ENCODE data around the gene GTPBP3.
"Not testable (repeated sequence)": the region's sequence is repeated elsewhere in the genome, so short reads cannot be mapped to it uniquely, and the experiment has no call there.

Gene GTPBP3

GRCh38 chr19:17346109-17346671 is 8.8 kb downstream of the GTPBP3 start:
- peak; percentile 49 for DNase-seq (ENCODE audit: low read depth)

DNA sequence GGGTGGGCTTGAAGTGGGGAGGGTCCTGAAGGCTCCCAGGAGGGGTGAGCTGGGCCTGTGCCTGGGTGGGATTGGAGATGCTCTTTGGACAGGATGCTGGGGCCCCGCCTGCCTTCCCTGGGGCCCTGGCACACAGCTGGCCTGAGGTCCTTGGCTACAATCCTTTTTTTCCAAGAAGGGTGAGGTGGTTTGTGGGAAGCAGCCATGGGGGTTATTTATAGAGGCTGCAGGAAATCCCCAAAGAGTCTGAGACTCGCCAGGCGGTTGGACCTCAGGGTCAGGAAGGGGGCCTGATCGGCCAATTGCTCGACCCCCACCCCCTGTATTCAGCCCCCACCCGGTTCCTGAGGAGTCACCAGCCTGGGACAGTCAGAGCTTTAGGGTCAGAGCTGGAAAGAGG is 10.0 kb downstream of the GTPBP3 start:
- no peak for DNase-seq (ENCODE audit: low read depth)

DNA sequence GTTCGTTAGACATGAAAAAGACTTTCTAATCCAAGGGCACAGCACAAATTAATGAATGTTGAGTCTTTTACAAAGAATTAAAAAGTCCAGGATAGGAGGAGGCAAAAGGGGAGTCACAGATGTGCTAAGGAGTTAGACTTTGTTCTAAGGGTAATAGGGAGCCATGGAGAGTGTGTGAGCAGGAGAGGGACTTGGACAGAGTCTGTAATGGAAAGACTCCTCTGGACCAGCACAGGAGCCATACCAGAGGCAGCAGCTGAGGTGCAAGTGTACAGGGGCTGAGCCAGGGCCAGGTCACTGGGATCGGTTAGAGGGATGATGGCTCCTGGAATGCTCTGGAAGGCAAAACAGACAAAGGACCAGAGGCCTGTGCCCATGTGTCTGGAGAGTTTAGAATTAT is 10.5 kb downstream of the GTPBP3 start:
- DNase-seq (ENCODE audit: low read depth): no peak

DNA sequence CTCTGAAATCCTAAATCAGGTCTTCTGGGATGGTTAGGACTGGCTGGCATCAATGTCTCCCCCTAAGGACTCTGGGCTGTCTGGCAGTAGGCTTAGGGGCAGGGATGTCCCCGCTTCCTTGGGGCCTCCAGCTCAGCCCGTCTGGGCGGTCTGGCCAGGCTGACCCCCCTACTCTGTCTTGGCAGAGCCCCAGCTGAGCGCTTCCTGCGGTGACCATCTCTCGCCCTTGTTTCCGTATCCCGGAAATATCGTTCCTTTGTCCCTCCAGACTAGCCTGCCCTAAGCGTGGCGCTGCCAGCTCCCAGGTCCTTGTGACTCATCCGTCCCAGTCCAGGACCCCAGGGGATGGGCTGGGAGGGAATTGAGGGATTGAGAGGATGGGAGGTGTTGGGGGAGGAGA is 11.3 kb downstream of the GTPBP3 start:
- no peak for DNase-seq (ENCODE audit: low read depth)

DNA sequence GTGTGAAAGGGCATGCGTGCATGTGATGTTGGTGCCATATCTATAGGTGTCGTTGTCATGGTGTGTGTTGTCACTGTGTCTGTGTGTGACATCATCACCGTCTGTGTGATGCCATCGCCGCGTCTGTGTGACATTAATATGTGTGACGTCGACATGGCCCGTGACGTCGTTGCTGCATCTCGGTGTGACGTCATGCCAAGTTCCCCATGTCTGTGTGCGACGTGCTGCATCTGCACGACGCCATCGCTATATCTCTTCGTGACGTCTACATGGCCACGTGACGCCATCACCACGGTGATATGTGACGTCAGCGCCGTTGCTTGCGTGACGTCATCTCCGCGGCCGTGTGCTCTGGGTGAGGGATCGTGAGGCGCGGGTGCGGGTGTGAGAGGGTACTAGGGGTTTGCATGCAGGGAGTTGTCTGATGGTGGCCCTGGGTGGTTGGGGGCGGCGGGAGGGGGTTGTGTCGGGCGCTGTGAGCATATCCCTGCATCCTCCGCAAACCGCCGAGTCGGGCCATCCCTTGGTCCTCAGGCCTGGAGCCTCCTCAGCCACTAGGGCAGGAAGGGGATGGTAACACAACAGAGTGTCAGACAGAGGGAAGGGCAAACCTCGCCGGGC is 14.6 kb downstream of the GTPBP3 start:
- no peak for DNase-seq (ENCODE audit: low read depth)

DNA sequence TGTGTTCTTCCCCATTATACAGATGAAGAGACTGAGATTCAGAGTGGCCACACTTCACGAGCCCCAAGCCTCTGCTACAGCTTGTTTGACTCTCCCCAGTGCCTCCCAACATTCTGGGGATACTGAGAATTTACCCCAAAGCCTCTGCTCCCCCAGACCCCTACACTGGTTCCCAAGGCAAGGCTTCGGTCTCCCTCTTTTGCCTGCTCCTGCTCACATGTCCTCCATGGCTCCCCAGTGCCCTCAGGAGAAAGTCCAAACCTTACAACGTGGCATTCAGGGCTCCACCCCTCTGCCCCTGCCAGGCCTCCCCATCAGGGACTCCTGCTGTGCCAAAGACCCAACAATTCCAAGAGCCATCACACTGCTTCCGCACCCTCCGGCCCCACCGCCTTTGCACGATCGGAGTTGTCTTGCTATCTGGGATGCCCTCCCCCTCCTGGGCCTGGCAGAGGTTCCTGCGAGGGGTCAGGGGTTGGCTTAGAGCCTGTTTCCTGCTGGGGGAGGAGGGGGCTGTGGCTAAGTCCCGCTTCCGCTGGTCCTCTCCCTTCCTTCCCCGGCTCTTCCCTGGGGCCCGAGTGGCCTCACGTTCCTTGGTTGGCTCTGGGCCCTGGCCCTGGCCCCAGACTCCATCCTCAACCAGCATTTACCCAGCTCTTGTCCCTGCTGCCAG is 15.4 kb downstream of the GTPBP3 start:
- no peak for DNase-seq (ENCODE audit: low read depth)

DNA sequence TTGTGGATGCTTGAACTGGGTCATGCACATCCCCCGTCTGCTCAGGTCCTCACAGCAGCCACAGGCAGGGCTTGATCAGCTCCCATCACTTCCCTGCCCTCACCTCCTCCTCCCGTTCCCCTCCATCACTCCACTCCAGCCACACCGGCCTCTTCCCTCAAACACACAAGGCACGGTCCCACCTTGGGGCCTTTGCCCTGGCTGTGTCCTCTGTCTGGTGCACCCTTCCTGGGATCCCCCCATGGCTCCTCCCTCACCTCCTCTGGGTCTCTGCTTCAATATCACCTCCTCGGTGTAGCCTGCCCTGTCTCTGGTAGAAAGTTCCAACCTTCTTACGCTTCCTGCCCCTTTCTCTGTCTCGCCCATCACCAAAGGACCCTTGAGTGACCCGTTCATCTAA is 16.0 kb downstream of the GTPBP3 start:
- DNase-seq (ENCODE audit: low read depth): no peak

DNA sequence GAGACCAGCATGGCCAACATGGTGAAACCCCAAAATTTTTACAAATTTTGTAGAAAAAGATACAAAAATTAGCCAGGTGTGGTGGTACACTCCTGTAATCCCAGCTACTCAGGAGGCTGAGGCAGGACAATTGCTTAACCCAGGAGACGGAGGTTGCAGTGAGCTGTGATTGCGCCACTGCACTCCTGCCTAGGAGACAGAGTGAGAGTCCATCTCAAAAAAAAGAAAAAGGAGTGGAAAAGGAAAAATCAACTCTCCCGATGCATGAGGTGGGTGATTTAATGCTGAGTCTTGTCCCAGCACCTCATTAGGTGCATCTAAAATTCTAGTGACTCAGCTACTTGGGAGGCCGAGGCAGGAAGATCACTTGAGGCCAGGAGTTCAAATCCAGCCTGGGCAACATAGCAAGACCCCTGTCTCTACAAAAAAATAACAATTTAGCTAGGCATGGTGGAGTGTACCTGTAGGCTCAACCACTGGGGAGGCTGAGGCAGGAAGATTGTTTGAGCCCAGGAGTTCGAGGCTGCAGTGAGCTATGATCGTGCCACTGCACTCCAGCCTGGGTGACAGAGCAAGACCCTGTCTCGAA is 19.8 kb downstream of the GTPBP3 start:
- DNase-seq (ENCODE audit: low read depth): no peak

- no peak for DNase-seq (ENCODE audit: low read depth)
These were observed 20.4 kb downstream of the GTPBP3 start for GRCh38 chr19:17357724-17358123.

GRCh38 chr19:17358395-17358794 is 21.0 kb downstream of the GTPBP3 start:
- DNase-seq (ENCODE audit: low read depth): no peak

GRCh38 chr19:17359905-17360800 is 22.8 kb downstream of the GTPBP3 start:
- DNase-seq (ENCODE audit: low read depth): no peak

DNA sequence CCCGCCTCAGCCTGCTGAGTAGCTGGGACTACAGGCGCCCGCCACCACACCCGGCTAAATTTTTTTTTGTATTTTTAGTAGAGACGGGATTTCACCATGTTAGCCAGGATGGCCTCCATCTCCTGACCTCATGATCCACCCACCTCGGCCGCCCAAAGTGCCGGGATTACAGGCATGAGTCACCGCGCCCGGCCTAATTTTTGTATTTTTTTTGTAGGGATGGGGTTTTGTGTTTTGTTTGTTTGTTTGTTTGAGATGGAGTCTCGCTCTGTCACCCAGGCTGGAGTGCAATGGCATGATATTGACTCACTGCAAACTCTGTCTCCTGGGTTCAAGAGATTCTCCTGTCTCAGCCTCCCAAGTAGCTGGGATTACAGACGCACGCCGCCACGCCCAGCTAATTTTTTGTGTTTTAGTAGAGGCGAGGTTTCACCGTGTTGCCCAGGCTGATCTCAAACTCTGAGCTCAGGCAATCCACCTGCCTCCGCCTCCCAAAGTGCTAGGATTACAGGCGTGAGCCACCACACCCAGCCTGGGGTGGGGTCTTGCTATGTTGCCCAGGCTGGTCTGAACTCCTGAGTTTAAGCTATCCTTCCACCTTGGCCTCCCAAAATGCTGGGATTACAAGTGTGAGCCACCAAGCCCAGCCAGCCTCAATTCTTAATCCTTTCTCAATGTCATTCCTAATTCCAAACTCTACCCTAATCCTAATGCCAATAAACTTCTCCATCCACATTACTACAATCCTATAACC is 26.7 kb downstream of the GTPBP3 start:
- not testable (repeated sequence) for DNase-seq (ENCODE audit: low read depth)

DNA sequence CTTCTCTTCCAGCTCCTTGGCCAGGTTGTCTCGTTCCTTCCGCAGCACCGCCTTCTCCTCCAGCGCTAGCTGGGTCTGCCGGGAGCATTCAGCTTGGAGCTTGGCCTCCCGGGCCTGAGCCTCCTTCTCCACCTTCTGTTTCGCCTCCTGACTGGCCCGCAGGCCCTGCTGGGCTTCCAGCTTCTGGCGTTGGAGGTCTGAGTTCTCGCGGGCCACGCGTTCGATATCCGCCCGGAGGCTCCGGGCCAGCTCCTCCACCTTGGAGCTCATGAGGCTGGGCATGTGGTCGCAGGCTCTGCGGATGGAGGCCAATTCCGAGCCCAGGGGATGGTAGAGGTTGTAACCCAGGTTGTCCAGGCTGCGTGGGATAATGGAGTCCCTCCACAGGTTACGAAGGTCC is 28.0 kb downstream of the GTPBP3 start:
- DNase-seq (ENCODE audit: low read depth): no peak

DNA sequence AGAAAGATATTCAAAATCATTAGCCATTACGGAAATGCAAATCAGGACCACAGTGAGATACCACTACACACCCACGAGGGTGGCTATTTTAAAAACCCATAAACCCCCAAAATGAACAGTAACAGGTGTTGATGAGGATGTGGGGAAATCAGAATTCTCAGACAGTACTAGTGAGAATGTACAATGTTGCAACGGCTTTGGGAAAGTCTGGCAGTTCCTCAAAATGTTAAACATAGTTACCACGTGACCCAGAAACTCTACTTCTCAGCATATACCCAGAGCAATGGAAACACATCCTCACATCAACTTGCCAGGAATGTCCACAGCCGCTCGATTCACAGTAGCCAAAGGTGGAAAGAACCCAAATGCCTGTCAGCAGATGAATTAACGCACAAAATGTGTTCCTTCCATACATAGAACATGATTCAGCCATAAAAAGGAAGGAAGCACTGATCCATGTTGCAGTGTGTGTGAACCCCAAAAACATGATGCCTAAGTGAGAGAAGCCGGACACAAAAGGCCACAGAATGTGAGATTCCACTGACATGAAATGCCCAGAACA is 32.8 kb downstream of the GTPBP3 start:
- peak; percentile 55 for DNase-seq (ENCODE audit: low read depth)

GRCh38 chr19:17376935-17377600 is 39.7 kb downstream of the GTPBP3 start, which contains the start of gene PLVAP:
TSS of gene PLVAP (minus strand) at chr19:17377342. CDS start at chr19:17377288, 54 bp downstream.
- no peak for DNase-seq (ENCODE audit: low read depth)

GRCh38 chr19:17378271-17378670 is 40.9 kb downstream of the GTPBP3 start:
- DNase-seq (ENCODE audit: low read depth): no peak

GRCh38 chr19:17379221-17379631 is 41.9 kb downstream of the GTPBP3 start:
- no peak for DNase-seq (ENCODE audit: low read depth)

DNA sequence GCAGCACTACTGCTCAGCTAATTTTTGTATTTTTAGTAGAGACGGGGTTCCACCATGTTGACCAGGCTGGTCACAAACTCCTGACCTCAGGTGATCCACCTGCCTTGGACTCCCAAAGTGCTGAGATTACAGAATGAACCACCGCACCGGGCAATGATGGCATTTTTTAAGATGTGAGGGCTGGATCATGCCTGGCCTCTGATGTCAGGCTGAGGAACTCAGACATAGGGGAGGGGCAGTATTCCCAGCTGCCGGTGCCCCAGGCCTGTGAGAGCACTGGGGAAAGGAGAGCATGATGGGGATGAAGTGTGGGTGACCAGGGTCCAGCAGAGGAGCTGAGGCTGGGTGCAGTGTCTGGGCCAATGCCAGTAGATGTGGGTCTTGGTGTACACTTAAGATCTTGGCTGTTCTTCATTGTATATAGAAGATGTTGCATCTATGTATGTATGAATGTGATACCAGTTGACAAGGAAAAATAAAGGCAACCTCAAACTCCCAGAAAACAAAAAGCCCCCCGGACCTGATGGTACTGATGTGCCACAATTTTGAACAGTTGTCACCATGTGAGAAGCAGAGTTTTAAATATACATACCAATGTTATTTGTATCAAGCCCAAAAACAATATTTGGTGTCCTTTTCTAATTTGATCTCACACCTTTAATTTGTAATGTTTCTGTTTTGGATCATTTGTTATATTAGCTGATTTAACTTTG is 43.2 kb downstream of the GTPBP3 start:
- DNase-seq (ENCODE audit: low read depth): no peak

DNA sequence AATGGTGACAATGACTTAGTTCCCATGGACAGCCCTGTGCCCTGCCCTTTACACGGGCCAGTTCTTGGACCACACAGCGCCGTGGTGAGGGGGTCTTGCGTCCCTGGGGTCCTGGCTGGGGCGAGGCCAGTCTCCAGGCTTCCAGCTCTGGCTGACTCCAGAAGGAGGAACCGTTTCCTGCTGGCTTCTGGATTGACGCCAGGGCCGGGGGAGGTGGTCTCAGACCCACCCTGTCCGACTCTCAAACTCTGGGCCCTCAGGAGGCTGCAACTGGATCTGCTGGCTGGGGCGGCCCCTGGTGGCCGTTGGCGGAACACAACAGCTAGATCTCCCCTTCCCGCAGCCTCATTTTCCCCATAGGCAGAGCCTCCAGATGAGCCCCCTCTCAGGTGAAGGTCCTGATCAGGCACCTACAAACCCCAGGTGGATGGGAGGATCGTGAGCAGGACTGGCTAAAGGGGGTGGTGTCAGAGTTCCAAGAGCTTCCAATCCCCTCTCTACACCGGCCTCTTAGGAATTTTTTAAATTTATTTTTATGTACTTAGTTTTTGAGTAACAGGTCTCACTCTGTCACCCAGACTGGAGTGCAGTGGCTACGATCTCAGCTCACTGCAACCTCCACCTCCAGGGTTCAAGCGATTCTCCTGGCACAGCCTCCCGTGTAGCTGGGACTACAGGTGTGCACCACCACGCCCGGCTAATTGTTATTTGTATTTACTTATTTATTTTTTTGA is 48.7 kb downstream of the GTPBP3 start:
- peak; percentile 43 for DNase-seq (ENCODE audit: low read depth)

All from iris pigment epithelial cell (primary cell).